OCI-LY1 (cell line): ENCODE measurements around the gene STK32C.

ENCODE experiments used
- H2AFZ ChIP-seq: fragments of 200-600 bp; sonication (generic), shearing (Covaris generic); 2 replicates; pipeline ENCODE4 v1.6.0; 2014; ENCODE audit warnings: antibody characterized with exemption, mild to moderate bottlenecking, low read length
- H3F3A ChIP-seq: fragments of 200-600 bp; sonication (generic), shearing (Covaris generic); 2 replicates; pipeline ENCODE4 v1.6.0; 2014; ENCODE audit warnings: mild to moderate bottlenecking, antibody characterized with exemption, low read length, moderate library complexity; ENCODE audit not compliant: insufficient read depth
- H3K27ac ChIP-seq: fragments of 200-600 bp; sonication (generic); 2 replicates; pipeline ENCODE4 v1.5.1; 2014; ENCODE audit warnings: low read length, mixed run types, mild to moderate bottlenecking, low read depth; ENCODE audit not compliant: poor library complexity, severe bottlenecking
- H3K27me3 ChIP-seq: fragments of 200-600 bp; sonication (generic); 2 replicates; pipeline ENCODE4 v1.6.0; 2014; ENCODE audit warnings: antibody characterized with exemption, mild to moderate bottlenecking, low read length, moderate library complexity; ENCODE audit not compliant: insufficient read depth
- H3K36me3 ChIP-seq: fragments of 200-600 bp; sonication (generic); 2 replicates; pipeline ENCODE4 v1.6.1; 2014; ENCODE audit warnings: mild to moderate bottlenecking, antibody characterized with exemption, low read length, moderate library complexity, mixed read lengths; ENCODE audit not compliant: insufficient read depth
- H3K4me1 ChIP-seq: fragments of 200-600 bp; sonication (generic); 2 replicates; pipeline ENCODE4 v1.5.1; 2014; ENCODE audit warnings: mild to moderate bottlenecking, low read length, moderate library complexity; ENCODE audit not compliant: insufficient read depth, severe bottlenecking
- H3K4me2 ChIP-seq: fragments of 200-600 bp; sonication (generic), shearing (Covaris generic); 2 replicates; pipeline ENCODE4 v1.6.1; 2014; ENCODE audit warnings: low read length
- H3K4me3 ChIP-seq: fragments of 200-600 bp; sonication (generic); 2 replicates; pipeline ENCODE4 v1.5.1; 2014; ENCODE audit warnings: low read length, low read depth, mild to moderate bottlenecking, mixed read lengths; ENCODE audit not compliant: poor library complexity, severe bottlenecking
- H3K79me2 ChIP-seq: fragments of 200-600 bp; shearing (Covaris generic); 2 replicates; pipeline ENCODE4 v1.6.1; 2016; ENCODE audit warnings: mixed run types, low read length, mixed read lengths; ENCODE audit not compliant: insufficient read depth
- H3K9ac ChIP-seq: fragments of 200-600 bp; sonication (generic), shearing (Covaris generic); 2 replicates; pipeline ENCODE4 v1.6.1; 2014; ENCODE audit warnings: mild to moderate bottlenecking, low read length, mixed read lengths
- H3K9me2 ChIP-seq: fragments of 200-600 bp; sonication (generic), shearing (Covaris generic); 2 replicates; pipeline ENCODE4 v1.6.1; 2014; ENCODE audit warnings: low read depth, mild to moderate bottlenecking, low read length, mixed read lengths
- H3K9me3 ChIP-seq: fragments of 200-600 bp; shearing (Covaris generic); 2 replicates; pipeline ENCODE4 v1.6.1; 2014; ENCODE audit warnings: low read length, mixed read lengths
- H4K20me1 ChIP-seq: fragments of 200-600 bp; sonication (generic), shearing (Covaris generic); 2 replicates; pipeline ENCODE4 v1.6.0; 2016; ENCODE audit warnings: mild to moderate bottlenecking, low read length; ENCODE audit not compliant: insufficient read depth
- CTCF ChIP-seq: fragments of 200-600 bp; sonication (generic), shearing (Covaris generic); IDR thresholded peaks from 2 replicates; pipeline ENCODE4 v1.5.1; 2017; ENCODE audit warnings: mild to moderate bottlenecking, antibody characterized with exemption, low read length, moderate library complexity, mixed read lengths
- EZH2 ChIP-seq: fragments of 200-600 bp; sonication (generic), shearing (Covaris generic); IDR thresholded peaks from 2 replicates; pipeline ENCODE4 v1.8.0; 2017; ENCODE audit warnings: borderline replicate concordance, mixed run types, mild to moderate bottlenecking, antibody characterized with exemption, low read length, moderate library complexity, mixed read lengths

The STK32C gene

GRCh38 chr10:132241496-132241895 lies 66.3 kb downstream of the STK32C start:
- Histone ChIP-seq H3K9me2 (no peaks in the 10 kb centered on the region), H3K79me2 (no peaks in the 10 kb centered on the region), H3K4me1 (no peaks in the 10 kb centered on the region), H3K9me3 (no peaks in the 10 kb centered on the region), H3K4me3 (no peak overlapping the region), H3F3A (no peaks in the 10 kb centered on the region), H3K9ac (no peak overlapping the region), H3K27ac (no peak overlapping the region), H2AFZ (no peak overlapping the region), H3K27me3 (peaks cover 8% of the 10 kb centered on the region; the same call in 1 of the 2 replicates), H3K36me3 (no peaks in the 10 kb centered on the region), H3K4me2 (no peak overlapping the region), H4K20me1 (no peaks in the 10 kb centered on the region)
- no peak for TF ChIP-seq CTCF
- no peak for TF ChIP-seq EZH2

GRCh38 chr10:132241086-132241485 lies 66.7 kb downstream of the STK32C start:
- Histone ChIP-seq H3K36me3 (no peaks in the 10 kb centered on the region), H3K4me2 (no peak overlapping the region), H3K27me3 (peaks cover 8% of the 10 kb centered on the region; the same call in 1 of the 2 replicates), H3K9me2 (no peaks in the 10 kb centered on the region), H3K27ac (no peak overlapping the region), H3K9me3 (no peaks in the 10 kb centered on the region), H3K9ac (no peak overlapping the region), H3K4me1 (no peaks in the 10 kb centered on the region), H2AFZ (no peak overlapping the region), H3F3A (no peaks in the 10 kb centered on the region), H3K4me3 (no peak overlapping the region), H3K79me2 (no peaks in the 10 kb centered on the region), H4K20me1 (no peaks in the 10 kb centered on the region)
- TF ChIP-seq CTCF (no peak), EZH2 (no peak)

- H3K36me3 ChIP-seq: no peaks in the 10 kb centered on the region
- no peak overlapping the region for H3K4me3 ChIP-seq
- no peaks in the 10 kb centered on the region for H3K9me2 ChIP-seq
- H3K9ac ChIP-seq: no peak overlapping the region
- H4K20me1 ChIP-seq: no peaks in the 10 kb centered on the region
- no peaks in the 10 kb centered on the region for H3K4me1 ChIP-seq
- peaks cover 8% of the 10 kb centered on the region; the same call in 1 of the 2 replicates for H3K27me3 ChIP-seq
- no peaks in the 10 kb centered on the region for H3K79me2 ChIP-seq
- H3K4me2 ChIP-seq: no peak overlapping the region
- no peak overlapping the region for H3K27ac ChIP-seq
- no peaks in the 10 kb centered on the region for H3F3A ChIP-seq
- no peaks in the 10 kb centered on the region for H3K9me3 ChIP-seq
- TF ChIP-seq CTCF (no peak), EZH2 (no peak)
- no peak overlapping the region for H2AFZ ChIP-seq
Measured at GRCh38 chr10:132240581-132240980, 67.2 kb downstream of the STK32C start.
